Measurements from ENCODE around the gene CARD10.

Gene CARD10

GRCh38 chr22:37509059-37509860 is 10.0 kb downstream of the CARD10 start:
- H3K36me3 ChIP-seq (ENCODE audit: control insufficient read depth, insufficient read depth, low read length) = peaks cover 22% of the 10 kb centered on the region
- H3K27ac ChIP-seq (ENCODE audit: low read depth, low read length, severe bottlenecking) = no peak overlapping the region
- WGBS, 2 experiments (ENCODE audit: insufficient coverage in 2 of 2) = 85 to 96% methylated on average over 4 to 5 of the region's 10 CpGs
- no peaks in the 10 kb centered on the region for H3K9me3 ChIP-seq (ENCODE audit: control insufficient read depth, low read length)
- no peak overlapping the region for H3K4me3 ChIP-seq (ENCODE audit: extremely low read depth, insufficient read depth, low read length, poor library complexity, severe bottlenecking)
- H3K4me1 ChIP-seq (ENCODE audit: control insufficient read depth, insufficient read depth, low read length, poor library complexity, severe bottlenecking) = peaks cover 32% of the 10 kb centered on the region

- WGBS, 2 experiments (ENCODE audit: insufficient coverage in 2 of 2) = 90 to 96% methylated on average over 15 to 18 of the region's 22 CpGs
- Histone ChIP-seq H3K9me3 (ENCODE audit: control insufficient read depth, low read length) (no peaks in the 10 kb centered on the region), H3K36me3 (ENCODE audit: control insufficient read depth, insufficient read depth, low read length) (peaks cover 21% of the 10 kb centered on the region), H3K4me3 (ENCODE audit: extremely low read depth, insufficient read depth, low read length, poor library complexity, severe bottlenecking) (no peak overlapping the region), H3K27ac (ENCODE audit: low read depth, low read length, severe bottlenecking) (no peak overlapping the region), H3K4me1 (ENCODE audit: control insufficient read depth, insufficient read depth, low read length, poor library complexity, severe bottlenecking) (peaks cover 31% of the 10 kb centered on the region)
Measured at GRCh38 chr22:37508431-37508992, 10.7 kb downstream of the CARD10 start.

GRCh38 chr22:37507731-37508130 is 11.5 kb downstream of the CARD10 start:
- peaks cover 25% of the 10 kb centered on the region for H3K4me1 ChIP-seq (ENCODE audit: control insufficient read depth, insufficient read depth, low read length, poor library complexity, severe bottlenecking)
- WGBS, 2 experiments (ENCODE audit: insufficient coverage in 2 of 2) = 94 to 97% methylated on average over 10 of the region's 10 CpGs
- peaks cover 25% of the 10 kb centered on the region for H3K36me3 ChIP-seq (ENCODE audit: control insufficient read depth, insufficient read depth, low read length)
- no peak overlapping the region for H3K4me3 ChIP-seq (ENCODE audit: extremely low read depth, insufficient read depth, low read length, poor library complexity, severe bottlenecking)
- no peak overlapping the region for H3K27ac ChIP-seq (ENCODE audit: low read depth, low read length, severe bottlenecking)
- no peaks in the 10 kb centered on the region for H3K9me3 ChIP-seq (ENCODE audit: control insufficient read depth, low read length)

GRCh38 chr22:37505989-37506388 is 13.2 kb downstream of the CARD10 start:
- H3K4me3 ChIP-seq (ENCODE audit: extremely low read depth, insufficient read depth, low read length, poor library complexity, severe bottlenecking) = no peak overlapping the region
- H3K27ac ChIP-seq (ENCODE audit: low read depth, low read length, severe bottlenecking) = no peak overlapping the region
- no peaks in the 10 kb centered on the region for H3K9me3 ChIP-seq (ENCODE audit: control insufficient read depth, low read length)
- peaks cover 27% of the 10 kb centered on the region for H3K4me1 ChIP-seq (ENCODE audit: control insufficient read depth, insufficient read depth, low read length, poor library complexity, severe bottlenecking)
- peaks cover 25% of the 10 kb centered on the region for H3K36me3 ChIP-seq (ENCODE audit: control insufficient read depth, insufficient read depth, low read length)
- 89 to 91% methylated on average over 6 to 14 of the region's 14 CpGs for WGBS, 2 experiments (ENCODE audit: insufficient coverage in 2 of 2)

- peaks cover 25% of the 10 kb centered on the region for H3K36me3 ChIP-seq (ENCODE audit: control insufficient read depth, insufficient read depth, low read length)
- peaks cover 31% of the 10 kb centered on the region for H3K4me1 ChIP-seq (ENCODE audit: control insufficient read depth, insufficient read depth, low read length, poor library complexity, severe bottlenecking)
- WGBS, 2 experiments (ENCODE audit: insufficient coverage in 2 of 2) = 91 to 97% methylated on average over 3 to 4 of the region's 4 CpGs
Measured at GRCh38 chr22:37505565-37505964, 13.7 kb downstream of the CARD10 start.

GRCh38 chr22:37504964-37505363 is 14.3 kb downstream of the CARD10 start:
- peaks cover 29% of the 10 kb centered on the region for H3K4me1 ChIP-seq (ENCODE audit: control insufficient read depth, insufficient read depth, low read length, poor library complexity, severe bottlenecking)
- 94 to 95% methylated on average over 3 to 4 of the region's 4 CpGs for WGBS, 2 experiments (ENCODE audit: insufficient coverage in 2 of 2)
- no peak overlapping the region for H3K4me3 ChIP-seq (ENCODE audit: extremely low read depth, insufficient read depth, low read length, poor library complexity, severe bottlenecking)
- no peak overlapping the region for H3K27ac ChIP-seq (ENCODE audit: low read depth, low read length, severe bottlenecking)
- H3K36me3 ChIP-seq (ENCODE audit: control insufficient read depth, insufficient read depth, low read length) = peaks cover 25% of the 10 kb centered on the region
- no peaks in the 10 kb centered on the region for H3K9me3 ChIP-seq (ENCODE audit: control insufficient read depth, low read length)

More at GRCh38 chr22:37505565-37505964, 13.7 kb downstream of the CARD10 start:
- no peaks in the 10 kb centered on the region for H3K9me3 ChIP-seq (ENCODE audit: control insufficient read depth, low read length)
- no peak overlapping the region for H3K4me3 ChIP-seq (ENCODE audit: extremely low read depth, insufficient read depth, low read length, poor library complexity, severe bottlenecking)
- no peak overlapping the region for H3K27ac ChIP-seq (ENCODE audit: low read depth, low read length, severe bottlenecking)

- 85 to 95% methylated on average over 6 of the region's 11 CpGs for WGBS, 2 experiments (ENCODE audit: insufficient coverage in 2 of 2)
- no peak overlapping the region for H3K27ac ChIP-seq (ENCODE audit: low read depth, low read length, severe bottlenecking)
- H3K4me3 ChIP-seq (ENCODE audit: extremely low read depth, insufficient read depth, low read length, poor library complexity, severe bottlenecking) = no peak overlapping the region
- peaks cover 25% of the 10 kb centered on the region for H3K36me3 ChIP-seq (ENCODE audit: control insufficient read depth, insufficient read depth, low read length)
- peaks cover 21% of the 10 kb centered on the region for H3K4me1 ChIP-seq (ENCODE audit: control insufficient read depth, insufficient read depth, low read length, poor library complexity, severe bottlenecking)
- H3K9me3 ChIP-seq (ENCODE audit: control insufficient read depth, low read length) = no peaks in the 10 kb centered on the region
Measured at GRCh38 chr22:37503850-37504249, 15.4 kb downstream of the CARD10 start.

- H3K4me1 ChIP-seq (ENCODE audit: control insufficient read depth, insufficient read depth, low read length, poor library complexity, severe bottlenecking) = peaks cover 19% of the 10 kb centered on the region
- no peak overlapping the region for H3K4me3 ChIP-seq (ENCODE audit: extremely low read depth, insufficient read depth, low read length, poor library complexity, severe bottlenecking)
- no peaks in the 10 kb centered on the region for H3K9me3 ChIP-seq (ENCODE audit: control insufficient read depth, low read length)
- 100% methylated on average over 1 to 2 of the region's 3 CpGs for WGBS, 2 experiments (ENCODE audit: insufficient coverage in 2 of 2)
- H3K27ac ChIP-seq (ENCODE audit: low read depth, low read length, severe bottlenecking) = no peak overlapping the region
- H3K36me3 ChIP-seq (ENCODE audit: control insufficient read depth, insufficient read depth, low read length) = peaks cover 25% of the 10 kb centered on the region
Measured at GRCh38 chr22:37503183-37503683, 16.0 kb downstream of the CARD10 start.

GRCh38 chr22:37502342-37503182 is 16.7 kb downstream of the CARD10 start:
- no peak overlapping the region for H3K4me3 ChIP-seq (ENCODE audit: extremely low read depth, insufficient read depth, low read length, poor library complexity, severe bottlenecking)
- no peak overlapping the region for H3K27ac ChIP-seq (ENCODE audit: low read depth, low read length, severe bottlenecking)
- peaks cover 23% of the 10 kb centered on the region for H3K4me1 ChIP-seq (ENCODE audit: control insufficient read depth, insufficient read depth, low read length, poor library complexity, severe bottlenecking)
- no peaks in the 10 kb centered on the region for H3K9me3 ChIP-seq (ENCODE audit: control insufficient read depth, low read length)
- H3K36me3 ChIP-seq (ENCODE audit: control insufficient read depth, insufficient read depth, low read length) = peaks cover 21% of the 10 kb centered on the region
- WGBS, 2 experiments (ENCODE audit: insufficient coverage in 2 of 2) = 89 to 94% methylated on average over 11 to 12 of the region's 16 CpGs

GRCh38 chr22:37501610-37502341 is 17.4 kb downstream of the CARD10 start:
- H3K4me3 ChIP-seq (ENCODE audit: extremely low read depth, insufficient read depth, low read length, poor library complexity, severe bottlenecking) = no peak overlapping the region
- peaks cover 14% of the 10 kb centered on the region for H3K36me3 ChIP-seq (ENCODE audit: control insufficient read depth, insufficient read depth, low read length)
- H3K4me1 ChIP-seq (ENCODE audit: control insufficient read depth, insufficient read depth, low read length, poor library complexity, severe bottlenecking) = peaks cover 28% of the 10 kb centered on the region
- peak overlapping the region; percentile 10 for H3K27ac ChIP-seq (ENCODE audit: low read depth, low read length, severe bottlenecking)
- H3K9me3 ChIP-seq (ENCODE audit: control insufficient read depth, low read length) = no peaks in the 10 kb centered on the region
- 74 to 76% methylated on average over 11 to 12 of the region's 14 CpGs for WGBS, 2 experiments (ENCODE audit: insufficient coverage in 2 of 2)
